GM21786 (cell line): Measurements from ENCODE around the gene SERPINB11.
"Not testable (repeated sequence)": the region's sequence is repeated elsewhere in the genome, so short reads cannot be mapped to it uniquely, and the experiment has no call there.

Source experiments
- ATAC-seq: cut with Tn5 transposase; IDR thresholded peaks from one replicate; pipeline ENCODE4 v1.9.1; 2021; ENCODE audit not compliant: unreplicated experiment

SERPINB11 gene

DNA sequence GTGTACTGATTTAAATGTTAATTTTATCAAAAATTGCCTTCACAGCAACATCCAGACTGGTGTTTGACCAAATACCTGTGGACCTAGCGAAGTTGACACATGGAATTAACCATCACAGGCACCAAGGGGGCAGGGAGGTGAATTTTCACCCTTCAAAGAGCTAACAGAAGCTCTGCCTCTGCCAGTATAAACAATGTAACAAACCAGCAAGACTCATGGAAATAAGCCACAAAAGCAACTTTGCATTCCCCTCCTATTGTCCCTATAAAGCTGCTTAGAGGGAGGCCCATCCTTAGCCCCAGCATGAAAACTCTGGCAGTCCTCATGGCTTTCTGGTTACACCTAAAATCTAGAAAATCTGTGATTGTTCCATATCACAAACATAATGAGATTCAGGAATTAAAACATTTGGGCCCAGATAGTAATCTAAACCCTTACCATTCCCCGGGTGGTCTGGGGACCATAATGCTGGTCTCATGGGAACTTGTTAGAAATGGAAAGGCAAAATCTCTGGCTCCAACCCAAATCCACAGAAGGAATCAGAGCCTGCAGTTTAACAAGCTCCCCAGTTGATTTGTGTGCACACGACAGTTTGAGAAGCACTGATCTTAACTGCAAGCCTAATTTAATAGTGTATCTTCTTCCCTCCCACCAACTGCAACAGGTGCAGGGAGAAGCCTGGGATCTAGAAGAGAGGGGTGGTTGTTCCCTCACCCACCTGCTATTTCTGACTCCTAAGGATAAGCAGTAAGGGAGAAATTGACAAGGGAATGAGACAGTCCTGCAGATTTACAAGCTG lies 23.1 kb downstream of the SERPINB11 start:
- ATAC-seq: no peak

DNA sequence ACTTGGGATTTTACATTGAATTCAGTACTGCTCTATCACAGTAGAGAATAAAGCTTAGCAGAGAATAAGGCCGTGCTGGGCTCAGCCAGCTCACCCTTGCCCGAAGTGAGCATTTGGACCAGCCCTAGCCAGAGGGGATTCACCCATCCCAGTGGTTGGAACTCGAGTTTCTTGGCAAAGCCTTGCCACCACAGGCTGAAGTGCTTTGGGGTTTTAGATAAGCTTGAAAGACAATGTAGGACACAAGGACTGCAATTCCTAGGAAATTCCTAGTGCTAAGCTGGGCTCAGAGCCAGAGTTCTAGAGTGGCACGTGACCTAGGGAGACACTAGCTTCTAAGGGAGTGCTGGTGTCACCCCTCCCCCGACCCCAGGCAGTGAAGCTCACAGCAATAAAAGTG lies 28.0 kb downstream of the SERPINB11 start:
- ATAC-seq: no peak

DNA sequence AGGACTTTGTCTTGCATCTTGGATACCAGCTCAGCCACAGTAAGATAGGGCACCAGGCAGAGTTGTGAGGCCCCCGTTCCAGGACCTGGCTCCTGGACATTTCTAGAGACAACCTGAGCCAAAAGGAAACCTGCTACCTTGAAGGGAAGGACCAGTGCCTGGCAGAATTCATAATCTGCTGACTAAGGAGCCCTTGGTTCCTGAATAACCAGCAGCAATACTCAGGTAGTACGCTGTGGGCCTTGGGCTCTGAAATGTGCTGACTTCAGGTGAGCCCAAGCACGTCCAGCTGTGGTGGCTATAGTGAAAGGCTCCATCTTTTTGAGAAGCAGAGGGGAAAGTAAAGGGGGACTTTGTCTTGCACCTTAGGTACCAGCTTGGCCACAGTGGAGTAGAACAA lies 28.5 kb downstream of the SERPINB11 start:
- no peak for ATAC-seq

DNA sequence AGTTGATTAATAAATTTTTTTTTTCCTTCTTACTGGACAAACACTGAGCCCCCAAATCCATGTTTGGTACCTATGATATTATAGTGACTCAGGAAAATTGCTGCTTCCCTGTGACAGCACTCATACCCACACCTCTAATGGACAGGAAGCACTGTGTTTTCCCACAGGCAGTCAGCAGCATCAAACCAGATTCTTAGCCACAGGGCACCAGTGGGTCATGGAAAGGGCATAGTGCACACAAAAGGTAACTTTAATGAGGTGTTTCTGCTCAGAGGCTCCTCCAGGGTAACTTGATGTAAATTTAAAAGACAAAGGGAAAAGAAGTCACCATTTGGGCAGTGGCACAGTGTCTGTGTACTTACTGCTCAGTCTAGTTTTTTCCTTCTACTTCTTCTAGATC lies 34.1 kb downstream of the SERPINB11 start:
- no peak for ATAC-seq

DNA sequence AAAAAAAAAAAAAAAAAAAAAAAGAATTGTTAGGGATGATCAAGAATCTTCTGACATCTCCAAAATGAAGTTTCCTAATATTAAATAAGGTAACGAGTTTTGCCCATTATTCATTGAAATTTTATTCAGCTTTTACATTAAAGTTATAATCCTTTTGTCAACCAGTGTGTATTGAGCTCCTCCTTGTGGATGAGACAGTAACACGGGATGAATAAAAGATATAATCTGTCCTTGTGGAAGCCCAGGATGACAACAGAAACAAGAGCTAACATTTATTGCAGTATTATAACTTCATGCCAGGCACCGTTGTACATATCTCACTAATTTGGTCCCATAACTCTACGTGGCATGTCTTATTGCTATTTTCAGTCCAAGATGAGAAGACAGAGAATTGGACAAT lies 39.0 kb downstream of the SERPINB11 start:
- ATAC-seq: no peak

DNA sequence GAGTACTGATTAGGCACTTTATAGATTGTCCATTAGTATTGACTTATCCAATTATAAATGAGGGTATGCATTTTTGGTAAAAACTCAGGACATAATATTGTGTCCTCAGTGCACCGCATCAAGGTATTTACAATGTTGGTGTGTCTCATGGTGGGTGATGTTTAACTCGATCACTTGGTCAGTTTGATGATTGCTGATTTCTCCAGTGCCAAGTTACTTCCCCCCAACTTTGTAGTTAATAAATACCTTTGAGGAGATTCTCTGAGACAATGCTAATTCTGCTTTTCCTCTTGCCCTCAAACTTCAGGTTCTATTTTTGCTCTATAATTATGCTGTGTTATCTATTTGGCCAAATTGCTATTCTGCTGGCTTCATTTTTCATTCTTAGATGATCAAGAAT lies 44.2 kb downstream of the SERPINB11 start:
- no peak for ATAC-seq

DNA sequence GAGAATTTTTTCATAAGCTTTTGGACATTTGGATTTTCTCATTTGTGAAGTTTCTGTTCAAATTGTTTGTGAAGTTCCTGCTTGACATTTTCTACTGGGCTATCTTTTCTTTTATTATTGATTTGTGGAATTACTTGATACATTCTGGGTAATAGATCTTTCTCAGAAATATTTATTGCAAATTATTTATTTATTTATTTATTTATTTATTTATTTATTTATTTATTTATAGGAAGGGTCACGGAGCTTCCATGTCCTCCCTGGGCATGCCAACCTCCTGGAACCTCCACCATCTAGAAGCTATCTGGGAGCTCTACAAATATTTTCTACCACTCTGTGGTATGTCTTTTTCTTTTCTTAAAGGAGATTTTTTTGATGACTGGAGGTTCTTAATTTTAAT lies 46.7 kb downstream of the SERPINB11 start:
- ATAC-seq: no peak

DNA sequence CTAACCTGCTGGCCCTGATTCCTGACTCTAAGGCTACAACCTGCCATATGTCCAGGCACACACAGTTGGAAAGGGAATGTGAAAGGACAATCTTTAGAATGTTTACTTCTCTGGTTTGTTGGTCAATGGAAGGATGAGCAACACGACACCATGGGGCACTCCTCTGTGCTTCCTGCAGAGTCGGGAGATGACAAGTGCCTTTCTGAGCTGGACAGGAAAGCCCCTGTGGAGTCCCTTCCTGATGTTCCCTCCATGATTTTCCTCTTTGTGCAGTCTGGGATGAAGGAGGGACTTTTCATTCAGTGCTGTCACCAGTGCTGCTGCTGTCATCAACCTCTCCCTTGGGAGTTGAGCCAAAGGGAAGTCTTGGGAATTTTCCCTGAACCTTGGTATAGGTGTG lies 49.9 kb downstream of the SERPINB11 start:
- no peak for ATAC-seq

DNA sequence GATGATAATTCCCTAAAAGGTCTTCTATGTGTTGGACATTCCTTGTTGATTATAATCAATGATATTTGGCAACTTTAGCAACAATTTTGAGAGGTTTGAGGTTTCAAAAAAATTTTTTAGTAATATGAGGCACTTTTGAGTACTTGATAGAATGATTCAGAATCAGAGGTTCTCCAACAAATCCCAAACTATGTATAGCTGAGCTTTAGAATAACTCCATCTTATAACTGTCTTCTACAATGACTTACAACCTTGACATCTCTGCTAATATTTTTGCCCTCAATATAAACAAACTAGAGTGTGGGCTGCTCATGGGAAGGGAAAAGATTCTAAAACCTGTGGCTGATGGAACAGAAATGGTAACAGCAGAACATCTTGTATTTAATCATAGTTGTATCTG lies 50.9 kb downstream of the SERPINB11 start:
- ATAC-seq: no peak

DNA sequence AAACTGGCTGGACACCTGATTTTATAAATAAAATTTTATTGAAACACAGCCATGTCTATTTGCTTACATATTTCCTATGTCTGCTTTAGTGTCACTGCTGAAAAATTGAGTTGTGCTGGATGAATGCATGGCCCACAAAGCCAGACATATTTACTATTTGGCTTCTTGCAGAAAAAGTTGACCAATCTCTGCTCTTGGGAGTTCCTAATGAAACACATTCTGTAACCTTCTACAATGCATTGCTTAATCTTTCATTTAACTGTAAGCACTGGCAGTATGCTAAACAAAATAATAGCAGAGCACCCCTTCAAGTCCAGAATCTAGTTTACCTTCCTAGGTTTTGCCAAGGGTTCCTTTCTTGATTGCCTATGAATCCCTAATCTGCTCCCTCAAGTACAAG lies 54.8 kb downstream of the SERPINB11 start:
- ATAC-seq: no peak

DNA sequence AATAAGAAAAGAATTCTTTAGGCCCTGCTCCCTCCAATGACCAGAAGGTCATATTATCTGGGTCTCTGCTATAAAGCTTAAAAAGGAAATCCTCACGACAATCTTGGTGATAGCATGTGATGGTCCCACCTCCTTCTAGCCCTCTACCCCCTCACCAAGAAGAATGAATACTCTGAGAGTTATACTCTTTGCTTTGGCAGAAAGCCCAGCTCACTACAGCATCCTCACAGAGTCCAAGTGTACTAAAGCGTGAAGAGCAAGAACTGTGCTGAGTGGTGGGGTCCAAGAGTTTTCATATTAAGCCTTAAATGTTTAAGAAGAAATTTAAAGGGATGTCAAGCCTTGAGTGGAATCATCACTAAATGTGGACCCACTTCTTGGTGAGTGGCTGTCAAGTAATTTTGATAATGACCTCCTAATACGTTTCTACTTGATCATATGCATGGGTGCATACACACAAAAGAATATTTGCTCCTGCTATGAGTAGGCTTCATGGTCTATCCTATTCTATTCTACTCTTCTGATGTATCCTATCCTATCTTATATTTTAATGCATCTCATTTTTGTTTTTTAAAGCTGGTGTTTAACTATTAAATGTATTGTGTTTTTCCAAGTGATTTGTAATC lies 56.0 kb downstream of the SERPINB11 start:
- no peak for ATAC-seq

DNA sequence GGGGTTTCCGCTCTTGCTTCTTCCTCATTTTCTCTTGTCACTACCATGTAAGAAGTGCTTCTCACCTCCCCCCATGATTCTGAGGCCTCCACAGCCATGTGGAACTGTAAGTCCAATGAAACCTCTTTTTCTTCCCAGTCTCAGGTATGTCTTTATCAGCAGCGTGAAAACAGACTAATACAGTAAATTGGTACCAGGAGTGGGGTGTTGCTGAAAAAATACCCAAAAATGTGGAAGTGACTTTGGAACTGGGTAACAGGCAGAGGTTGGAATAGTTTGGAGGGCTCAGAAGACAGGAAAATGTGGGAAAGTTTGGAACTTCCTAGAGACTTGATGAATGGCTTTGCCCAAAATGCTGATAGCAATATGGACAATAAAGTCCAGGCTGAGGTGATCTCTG lies 57.0 kb downstream of the SERPINB11 start:
- not testable (repeated sequence) for ATAC-seq

DNA sequence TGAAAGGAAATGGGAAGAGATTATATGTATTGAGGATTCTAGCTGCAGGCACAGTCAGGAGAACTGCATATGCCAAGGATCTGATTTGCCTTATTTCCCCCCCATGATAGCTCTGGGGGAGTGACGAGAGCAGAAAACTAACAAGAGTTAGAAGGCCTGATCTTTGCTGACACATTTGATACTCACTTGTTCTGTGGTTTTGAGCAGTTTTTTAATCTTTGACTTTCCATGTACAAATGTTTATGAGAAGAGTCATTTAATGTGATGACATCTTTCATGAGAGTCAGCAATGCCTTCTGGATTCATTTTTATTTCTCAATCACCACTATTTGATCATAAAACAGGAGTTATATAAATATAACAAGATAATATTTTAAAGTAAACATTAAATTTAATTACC lies 59.8 kb downstream of the SERPINB11 start:
- no peak for ATAC-seq

DNA sequence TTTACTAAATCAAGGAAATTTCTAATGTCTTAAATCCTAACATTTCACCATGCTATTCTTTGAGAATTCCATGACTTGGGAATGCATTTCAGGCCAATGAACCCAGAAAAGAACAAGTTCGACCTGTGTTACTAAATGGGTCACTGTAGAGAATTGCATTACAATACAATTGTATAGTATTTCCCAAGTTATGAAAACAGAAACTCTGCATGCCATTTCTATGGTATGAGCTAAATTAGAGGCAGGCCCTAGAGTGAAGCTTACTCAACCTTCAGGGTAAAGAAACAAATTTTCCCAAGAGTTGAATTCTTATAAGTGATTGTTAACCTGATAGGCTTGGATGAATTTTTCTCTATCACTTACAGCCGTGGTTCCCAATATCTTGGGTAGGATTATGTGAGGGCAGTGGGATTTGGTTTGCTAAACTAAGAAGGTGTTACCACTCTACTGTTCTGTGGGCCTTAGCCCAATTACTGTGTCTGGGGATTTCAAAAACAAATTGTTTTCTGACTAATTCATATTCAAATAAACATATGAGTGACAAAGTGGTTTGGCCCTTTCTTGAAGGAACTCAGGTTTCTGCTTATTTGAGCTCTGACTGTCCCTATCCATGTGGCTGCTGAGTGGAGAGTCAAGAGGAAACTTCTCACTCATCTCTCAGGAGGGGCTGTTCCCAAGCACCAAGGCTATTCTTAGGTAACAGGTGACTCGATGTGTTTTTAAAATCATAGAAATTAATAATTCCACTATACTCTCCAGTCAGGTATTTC lies 61.3 kb downstream of the SERPINB11 start:
- ATAC-seq: no peak

DNA sequence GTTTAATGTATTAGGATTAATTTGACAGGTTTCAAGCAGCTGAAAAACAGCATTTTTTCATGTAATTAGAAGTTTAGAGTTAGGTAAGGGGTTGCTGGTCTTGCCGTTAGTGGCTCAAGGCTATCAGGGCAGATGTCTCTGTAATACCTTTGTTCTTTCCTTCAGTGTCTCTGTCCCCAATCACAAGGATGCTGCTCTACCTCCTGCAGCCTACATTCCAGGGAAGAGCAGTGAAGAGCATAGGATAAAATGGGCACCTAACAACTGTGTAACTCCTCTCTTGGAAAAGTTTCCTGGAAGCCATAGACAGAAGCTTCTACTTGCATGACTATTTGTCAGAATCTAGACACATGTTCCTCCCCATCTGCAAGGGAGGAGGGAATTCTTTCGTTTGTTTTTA lies 63.1 kb downstream of the SERPINB11 start:
- ATAC-seq: no peak
